Measurements from ENCODE around the gene WDR83.
"Not testable (repeated sequence)": the region's sequence is repeated elsewhere in the genome, so short reads cannot be mapped to it uniquely, and the experiment has no call there.

WDR83 gene

GRCh38 chr19:12687496-12688196 lies 21.0 kb downstream of the WDR83 start, which contains the start of gene GNG14:
Gene GNG14, plus strand, starts transcription at chr19:12687998. Its CDS starts 51 bp downstream, at chr19:12688049.
- DNase-seq = no peak

GRCh38 chr19:12689012-12689411 lies 22.4 kb downstream of the WDR83 start:
- no peak for DNase-seq

- DNase-seq = no peak
These were observed 23.1 kb downstream of the WDR83 start for GRCh38 chr19:12689581-12690216.

- DNase-seq = no peak
These were observed 26.4 kb downstream of the WDR83 start for GRCh38 chr19:12692960-12693359.

- no peak for DNase-seq
These were observed 28.0 kb downstream of the WDR83 start for GRCh38 chr19:12694641-12695040.

- no peak for DNase-seq
These were observed 28.5 kb downstream of the WDR83 start for GRCh38 chr19:12695096-12695495.

- DNase-seq = no peak
These were observed 28.9 kb downstream of the WDR83 start for GRCh38 chr19:12695514-12695913.

GRCh38 chr19:12695997-12696365 lies 29.4 kb downstream of the WDR83 start:
- DNase-seq = peak; percentile 10

GRCh38 chr19:12696366-12697335 lies 30.0 kb downstream of the WDR83 start, which contains the start of gene FBXW9:
Gene FBXW9, minus strand, starts transcription at chr19:12696631. Its CDS starts 50 bp downstream, at chr19:12696581.
- peak; percentile 98 for DNase-seq

GRCh38 chr19:12697425-12697824 lies 30.8 kb downstream of the WDR83 start:
- not testable (repeated sequence) for DNase-seq

- no peak for DNase-seq
These were observed 31.5 kb downstream of the WDR83 start for GRCh38 chr19:12698138-12698537.

- DNase-seq = no peak
These were observed 35.1 kb downstream of the WDR83 start for GRCh38 chr19:12701596-12702282.

- DNase-seq = no peak
These were observed 36.4 kb downstream of the WDR83 start for GRCh38 chr19:12703046-12703445.

- DNase-seq = no peak
These were observed 38.6 kb downstream of the WDR83 start for GRCh38 chr19:12705169-12705568.

- no peak for DNase-seq
These were observed 39.2 kb downstream of the WDR83 start for GRCh38 chr19:12705654-12706331.

GRCh38 chr19:12706332-12706718 lies 39.7 kb downstream of the WDR83 start:
- no peak for DNase-seq

- no peak for DNase-seq
These were observed 42.0 kb downstream of the WDR83 start for GRCh38 chr19:12708641-12709040.

- DNase-seq = no peak
These were observed 44.6 kb downstream of the WDR83 start for GRCh38 chr19:12711187-12711586.

- not testable (repeated sequence) for DNase-seq
These were observed 45.5 kb downstream of the WDR83 start for GRCh38 chr19:12712077-12712476.

GRCh38 chr19:12713304-12713703 lies 46.7 kb downstream of the WDR83 start:
- DNase-seq = not testable (repeated sequence)

- DNase-seq = no peak
These were observed 48.5 kb downstream of the WDR83 start for GRCh38 chr19:12715102-12715501.

GRCh38 chr19:12715929-12716328 lies 49.3 kb downstream of the WDR83 start:
- no peak for DNase-seq
